Measurements from ENCODE around the gene NPAS3.

NPAS3 gene

GRCh38 chr14:33634631-33635030 is 696.0 kb downstream of the NPAS3 start:
- TF ChIP-seq, protein P1, sequence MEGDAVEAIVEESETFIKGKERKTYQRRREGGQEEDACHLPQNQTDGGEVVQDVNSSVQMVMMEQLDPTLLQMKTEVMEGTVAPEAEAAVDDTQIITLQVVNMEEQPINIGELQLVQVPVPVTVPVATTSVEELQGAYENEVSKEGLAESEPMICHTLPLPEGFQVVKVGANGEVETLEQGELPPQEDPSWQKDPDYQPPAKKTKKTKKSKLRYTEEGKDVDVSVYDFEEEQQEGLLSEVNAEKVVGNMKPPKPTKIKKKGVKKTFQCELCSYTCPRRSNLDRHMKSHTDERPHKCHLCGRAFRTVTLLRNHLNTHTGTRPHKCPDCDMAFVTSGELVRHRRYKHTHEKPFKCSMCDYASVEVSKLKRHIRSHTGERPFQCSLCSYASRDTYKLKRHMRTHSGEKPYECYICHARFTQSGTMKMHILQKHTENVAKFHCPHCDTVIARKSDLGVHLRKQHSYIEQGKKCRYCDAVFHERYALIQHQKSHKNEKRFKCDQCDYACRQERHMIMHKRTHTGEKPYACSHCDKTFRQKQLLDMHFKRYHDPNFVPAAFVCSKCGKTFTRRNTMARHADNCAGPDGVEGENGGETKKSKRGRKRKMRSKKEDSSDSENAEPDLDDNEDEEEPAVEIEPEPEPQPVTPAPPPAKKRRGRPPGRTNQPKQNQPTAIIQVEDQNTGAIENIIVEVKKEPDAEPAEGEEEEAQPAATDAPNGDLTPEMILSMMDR (conservative IDR thresholded peaks at IDR 0.05; ENCODE audit: low read length), result no peak
- no peak for TF ChIP-seq EZH2phosphoT487 (IDR thresholded peaks at IDR 0.05; ENCODE audit: borderline replicate concordance)
- no peaks in the 10 kb centered on the region for H3K79me2 ChIP-seq (ENCODE audit: insufficient read depth, low read length)
- no peaks in the 10 kb centered on the region for H3K4me1 ChIP-seq (ENCODE audit: insufficient read depth, low read length, poor library complexity, severe bottlenecking)
- H3F3A ChIP-seq (ENCODE audit: low read depth), result no peaks in the 10 kb centered on the region
- H4K20me1 ChIP-seq (ENCODE audit: insufficient read depth, low read length, poor library complexity, severe bottlenecking), result no peaks in the 10 kb centered on the region
- H3K9ac ChIP-seq (ENCODE audit: low read depth, low read length, poor library complexity, severe bottlenecking), result no peak overlapping the region
- H3K27me3 ChIP-seq (ENCODE audit: insufficient read depth, low read length, poor library complexity, severe bottlenecking), result no peaks in the 10 kb centered on the region
- H3K4me3 ChIP-seq (ENCODE audit: low read length, poor library complexity, severe bottlenecking), result no peak overlapping the region
- H3K36me3 ChIP-seq (ENCODE audit: insufficient read depth, low read length), result no peaks in the 10 kb centered on the region
- no peaks in the 10 kb centered on the region for H3K9me2 ChIP-seq (replicated peaks; ENCODE audit: low read depth, low read length)
- no peak overlapping the region for H3K4me2 ChIP-seq (ENCODE audit: low read depth, low read length, poor library complexity, severe bottlenecking)
- no peak overlapping the region for H2AFZ ChIP-seq (ENCODE audit: low read length)
- H3K9me3 ChIP-seq (ENCODE audit: insufficient read depth, low read depth, low read length), result no peaks in the 10 kb centered on the region

- TF ChIP-seq, protein P1 (conservative IDR thresholded peaks at IDR 0.05; ENCODE audit: low read length), result no peak
- no peak for TF ChIP-seq EZH2phosphoT487 (IDR thresholded peaks at IDR 0.05; ENCODE audit: borderline replicate concordance)
- Histone ChIP-seq H3K4me2 (ENCODE audit: low read depth, low read length, poor library complexity, severe bottlenecking) (no peak overlapping the region), H2AFZ (ENCODE audit: low read length) (no peak overlapping the region), H3F3A (ENCODE audit: low read depth) (no peaks in the 10 kb centered on the region), H3K9me2 (replicated peaks; ENCODE audit: low read depth, low read length) (no peaks in the 10 kb centered on the region), H4K20me1 (ENCODE audit: insufficient read depth, low read length, poor library complexity, severe bottlenecking) (no peaks in the 10 kb centered on the region), H3K4me1 (ENCODE audit: insufficient read depth, low read length, poor library complexity, severe bottlenecking) (no peaks in the 10 kb centered on the region), H3K9me3 (ENCODE audit: insufficient read depth, low read depth, low read length) (no peaks in the 10 kb centered on the region), H3K4me3 (ENCODE audit: low read length, poor library complexity, severe bottlenecking) (no peak overlapping the region), H3K9ac (ENCODE audit: low read depth, low read length, poor library complexity, severe bottlenecking) (no peak overlapping the region), H3K36me3 (ENCODE audit: insufficient read depth, low read length) (no peaks in the 10 kb centered on the region), H3K79me2 (ENCODE audit: insufficient read depth, low read length) (no peaks in the 10 kb centered on the region), H3K27me3 (ENCODE audit: insufficient read depth, low read length, poor library complexity, severe bottlenecking) (no peaks in the 10 kb centered on the region)
Measured at GRCh38 chr14:33636716-33637115, 698.0 kb downstream of the NPAS3 start.

DNA sequence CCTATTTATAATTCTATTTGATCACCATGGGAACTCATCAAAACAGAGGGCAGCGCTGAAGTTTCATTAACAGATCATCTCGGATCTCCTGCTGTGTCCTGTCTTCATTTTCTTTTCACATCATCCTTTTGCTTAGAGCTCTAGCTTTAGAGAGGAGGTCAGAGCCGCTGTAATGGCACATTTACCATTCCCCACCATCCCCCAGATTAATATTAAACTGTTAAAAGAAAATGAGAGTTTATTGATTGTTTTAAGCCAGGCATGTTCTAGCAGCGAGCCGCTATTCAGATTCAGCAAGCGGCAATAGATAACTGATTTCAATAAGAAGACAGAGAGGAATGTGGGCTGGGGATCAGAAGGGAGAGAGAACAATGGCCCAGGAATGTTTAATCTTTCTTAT is 703.4 kb downstream of the NPAS3 start:
- Histone ChIP-seq H3K9me3 (ENCODE audit: insufficient read depth, low read depth, low read length) (no peaks in the 10 kb centered on the region), H3F3A (ENCODE audit: low read depth) (no peaks in the 10 kb centered on the region), H3K9me2 (replicated peaks; ENCODE audit: low read depth, low read length) (no peaks in the 10 kb centered on the region), H3K4me1 (ENCODE audit: insufficient read depth, low read length, poor library complexity, severe bottlenecking) (no peaks in the 10 kb centered on the region), H3K79me2 (ENCODE audit: insufficient read depth, low read length) (no peaks in the 10 kb centered on the region), H3K9ac (ENCODE audit: low read depth, low read length, poor library complexity, severe bottlenecking) (no peak overlapping the region), H3K36me3 (ENCODE audit: insufficient read depth, low read length) (no peaks in the 10 kb centered on the region), H3K27me3 (ENCODE audit: insufficient read depth, low read length, poor library complexity, severe bottlenecking) (no peaks in the 10 kb centered on the region), H2AFZ (ENCODE audit: low read length) (no peak overlapping the region), H3K4me3 (ENCODE audit: low read length, poor library complexity, severe bottlenecking) (no peak overlapping the region), H4K20me1 (ENCODE audit: insufficient read depth, low read length, poor library complexity, severe bottlenecking) (no peaks in the 10 kb centered on the region), H3K4me2 (ENCODE audit: low read depth, low read length, poor library complexity, severe bottlenecking) (no peak overlapping the region)
- TF ChIP-seq, protein P1 (conservative IDR thresholded peaks at IDR 0.05; ENCODE audit: low read length), result no peak
- TF ChIP-seq EZH2phosphoT487 (IDR thresholded peaks at IDR 0.05; ENCODE audit: borderline replicate concordance), result no peak

Measured in Loucy (cell line).